Cardiac muscle cell (in vitro differentiated cells and primary cell): ENCODE measurements around the gene DCD. TPM values are rescaled to one million over a fixed set of nuclear protein-coding genes. Genes with fewer than 3 reads are reported as not detected.
"Not testable (repeated sequence)": the region's sequence is repeated elsewhere in the genome, so short reads cannot be mapped to it uniquely, and the experiment has no call there.

ENCODE experiments used
- DNase-seq, 2 donors: peaks; one replicate each; pipeline versions ENCODE4 v3.0.0 to v3.0.0-alpha.2; 2010 to 2017; ENCODE audit warnings: low read depth in 1 of 2, low spot score in 1 of 2
- H3K27ac ChIP-seq: fragments of 200-600 bp; sonication (generic); 2 replicates; pipeline ENCODE4 v1.5.1; 2016
- H3K27me3 ChIP-seq: fragments of 200-600 bp; sonication (generic); 2 replicates; pipeline ENCODE4 v1.6.0; 2016; ENCODE audit warnings: control low read depth
- H3K36me3 ChIP-seq: fragments of 200-600 bp; sonication (generic); 2 replicates; pipeline ENCODE4 v1.5.1; 2016; ENCODE audit warnings: control low read depth
- H3K4me1 ChIP-seq: fragments of 200-600 bp; sonication (generic); 2 replicates; pipeline ENCODE4 v1.8.1; 2017; ENCODE audit warnings: low read depth, mild to moderate bottlenecking, mixed run types
- H3K4me3 ChIP-seq: fragments of 200-600 bp; sonication (generic); 2 replicates; pipeline ENCODE4 v1.5.1; 2016; ENCODE audit warnings: mild to moderate bottlenecking
- H3K9me3 ChIP-seq: fragments of 200-600 bp; sonication (generic); 2 replicates; pipeline ENCODE4 v1.5.1; 2017; ENCODE audit warnings: low read depth, mild to moderate bottlenecking, control low read depth
- polyA plus RNA-seq: library from polyadenylated mRNA; unstranded; fragments of >200 nt; fragmentation: Nextera tagmentation; extraction: Ambion mirVana; gene quantifications from 2 replicates; pipeline ENCODE4 v1.2.1, GENCODE V29; 2016
- total RNA-seq: library from RNA; depleted of rRNA; stranded (reverse); fragments of >200 nt; gene quantifications from 2 replicates; pipeline ENCODE4 v1.2.3, GENCODE V29; 2016
- TF ChIP-seq, protein P1 (sequence below): IDR thresholded peaks from 2 replicates; pipeline ENCODE4 v1.5.1; 2012; ENCODE audit warnings: low read depth, mild to moderate bottlenecking, low read length

DCD gene
- total and polyA plus RNA-seq, 2 experiments from 2014 or later = 0.22 TPM; not detected in 1

DNA sequence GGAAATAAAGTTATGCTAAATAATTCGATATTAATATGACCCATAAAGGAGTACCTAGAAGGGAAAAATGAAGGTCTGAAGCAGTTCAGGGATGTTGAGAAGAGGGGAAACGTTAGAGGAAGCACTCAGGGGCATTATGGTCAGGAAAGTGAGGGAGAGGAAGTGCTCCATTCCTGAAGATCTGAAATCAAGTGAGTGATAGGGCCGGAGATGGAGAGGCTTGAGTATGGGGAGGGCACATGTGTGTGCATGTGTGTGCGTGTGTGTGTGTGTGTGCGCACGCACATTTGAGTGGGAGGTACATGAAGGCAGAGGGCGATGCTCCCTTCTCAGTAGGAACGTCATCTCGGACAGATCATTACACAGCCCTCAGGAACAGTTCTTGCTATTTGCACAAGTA lies 4.9 kb upstream of the DCD start:
- TF ChIP-seq, protein P1, sequence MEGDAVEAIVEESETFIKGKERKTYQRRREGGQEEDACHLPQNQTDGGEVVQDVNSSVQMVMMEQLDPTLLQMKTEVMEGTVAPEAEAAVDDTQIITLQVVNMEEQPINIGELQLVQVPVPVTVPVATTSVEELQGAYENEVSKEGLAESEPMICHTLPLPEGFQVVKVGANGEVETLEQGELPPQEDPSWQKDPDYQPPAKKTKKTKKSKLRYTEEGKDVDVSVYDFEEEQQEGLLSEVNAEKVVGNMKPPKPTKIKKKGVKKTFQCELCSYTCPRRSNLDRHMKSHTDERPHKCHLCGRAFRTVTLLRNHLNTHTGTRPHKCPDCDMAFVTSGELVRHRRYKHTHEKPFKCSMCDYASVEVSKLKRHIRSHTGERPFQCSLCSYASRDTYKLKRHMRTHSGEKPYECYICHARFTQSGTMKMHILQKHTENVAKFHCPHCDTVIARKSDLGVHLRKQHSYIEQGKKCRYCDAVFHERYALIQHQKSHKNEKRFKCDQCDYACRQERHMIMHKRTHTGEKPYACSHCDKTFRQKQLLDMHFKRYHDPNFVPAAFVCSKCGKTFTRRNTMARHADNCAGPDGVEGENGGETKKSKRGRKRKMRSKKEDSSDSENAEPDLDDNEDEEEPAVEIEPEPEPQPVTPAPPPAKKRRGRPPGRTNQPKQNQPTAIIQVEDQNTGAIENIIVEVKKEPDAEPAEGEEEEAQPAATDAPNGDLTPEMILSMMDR = no peak
- H3K4me3 ChIP-seq = no peak overlapping the region
- no peak for DNase-seq
- H3K4me1 ChIP-seq = peaks cover 9% of the 10 kb centered on the region
- H3K36me3 ChIP-seq = no peaks in the 10 kb centered on the region
- H3K27me3 ChIP-seq = no peaks in the 10 kb centered on the region
- no peaks in the 10 kb centered on the region for H3K9me3 ChIP-seq
- no peak overlapping the region for H3K27ac ChIP-seq

DNA sequence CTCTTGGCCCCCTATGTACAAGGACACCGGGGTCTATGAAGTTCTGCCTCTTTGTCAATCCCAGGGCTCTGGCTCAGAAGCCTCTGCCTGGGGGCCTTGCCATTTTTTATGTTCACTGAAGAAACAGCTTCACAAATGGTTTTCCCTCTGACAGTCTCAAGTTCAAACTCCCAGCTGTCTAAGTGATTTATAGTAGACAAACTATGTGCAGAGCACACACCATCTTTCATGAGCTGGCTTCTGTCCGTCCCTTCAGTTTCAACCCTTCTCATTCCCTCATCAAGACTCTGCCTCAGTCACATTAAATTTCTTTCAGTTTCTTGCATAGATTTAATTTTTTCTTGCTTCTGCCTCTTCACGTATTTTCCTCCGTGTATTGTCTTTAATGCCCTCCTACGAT lies 2.7 kb upstream of the DCD start:
- TF ChIP-seq, protein P1 = no peak
- Histone ChIP-seq H3K36me3 (no peaks in the 10 kb centered on the region), H3K4me3 (no peak overlapping the region), H3K27me3 (no peaks in the 10 kb centered on the region), H3K9me3 (no peaks in the 10 kb centered on the region), H3K27ac (no peak overlapping the region), H3K4me1 (peaks cover 9% of the 10 kb centered on the region)
- no peak for DNase-seq

DNA sequence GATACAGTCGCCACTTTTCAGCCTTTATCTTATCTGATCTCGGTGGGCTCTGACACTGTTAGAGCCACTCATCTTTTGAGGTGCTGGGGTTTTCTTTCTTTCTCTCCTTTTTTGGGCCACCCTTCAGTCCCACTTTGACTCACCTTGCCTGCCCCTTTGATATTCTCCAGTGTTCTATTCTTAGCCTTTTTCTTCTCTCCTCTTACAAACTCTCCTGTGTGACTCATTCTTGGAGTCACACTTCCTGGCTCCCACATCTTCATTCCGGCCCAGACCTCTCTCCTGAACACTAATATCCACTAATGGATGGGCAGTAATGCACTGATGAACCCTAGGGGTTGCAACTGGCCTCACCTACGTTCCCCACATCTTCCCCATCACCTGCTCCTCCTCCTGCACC lies 2.2 kb upstream of the DCD start:
- Histone ChIP-seq H3K4me3 (no peak overlapping the region), H3K9me3 (no peaks in the 10 kb centered on the region), H3K4me1 (peaks cover 9% of the 10 kb centered on the region), H3K27me3 (no peaks in the 10 kb centered on the region), H3K36me3 (no peaks in the 10 kb centered on the region), H3K27ac (no peak overlapping the region)
- TF ChIP-seq, protein P1 = no peak
- DNase-seq = no peak

DNA sequence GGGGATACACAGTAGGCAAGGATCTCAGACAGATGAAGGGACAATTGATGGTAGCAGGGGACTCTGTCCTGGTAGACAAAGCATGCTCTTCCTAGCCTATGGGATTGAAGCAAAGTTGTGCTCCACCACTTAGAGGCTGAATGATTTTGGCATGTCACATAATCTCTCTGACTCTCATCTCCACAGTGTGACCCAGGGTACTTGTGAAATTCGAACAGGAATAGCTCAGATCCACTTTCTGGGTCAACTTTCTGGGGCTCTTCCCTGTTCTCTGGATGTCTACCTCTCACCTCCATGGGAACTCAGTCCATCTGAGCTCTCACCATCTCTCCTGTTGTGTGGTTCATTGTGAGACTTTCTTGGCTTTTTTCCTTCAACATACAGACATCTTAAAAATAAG lies 1.7 kb upstream of the DCD start:
- Histone ChIP-seq H3K9me3 (no peaks in the 10 kb centered on the region), H3K27ac (no peak overlapping the region), H3K4me1 (peaks cover 9% of the 10 kb centered on the region), H3K27me3 (no peaks in the 10 kb centered on the region), H3K36me3 (no peaks in the 10 kb centered on the region), H3K4me3 (no peak overlapping the region)
- TF ChIP-seq, protein P1 = no peak
- DNase-seq = no peak

DNA sequence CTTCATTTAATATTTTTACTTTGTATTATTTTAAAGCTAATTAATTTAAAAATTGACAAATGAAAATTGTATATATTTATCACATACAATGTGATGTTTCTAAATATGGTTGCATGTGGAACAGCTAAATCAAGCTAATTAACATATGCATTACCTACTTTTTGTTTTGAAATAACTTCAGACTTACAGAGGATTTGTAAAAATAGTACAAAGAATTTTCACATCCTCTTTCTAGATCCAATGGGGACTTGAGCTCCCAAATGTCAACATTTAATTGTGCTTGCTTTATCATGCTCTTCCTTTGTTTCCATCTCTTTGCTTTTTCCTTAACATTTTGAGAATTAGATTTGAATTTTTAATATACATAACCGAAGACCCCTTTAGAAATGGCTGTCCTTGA lies 6.6 kb downstream of the DCD start:
- peaks cover 7% of the 10 kb centered on the region for H3K4me1 ChIP-seq
- H3K4me3 ChIP-seq = no peak overlapping the region
- DNase-seq = no peak
- TF ChIP-seq, protein P1 = no peak
- no peak overlapping the region for H3K27ac ChIP-seq
- no peaks in the 10 kb centered on the region for H3K9me3 ChIP-seq
- H3K27me3 ChIP-seq = no peaks in the 10 kb centered on the region
- no peaks in the 10 kb centered on the region for H3K36me3 ChIP-seq

DNA sequence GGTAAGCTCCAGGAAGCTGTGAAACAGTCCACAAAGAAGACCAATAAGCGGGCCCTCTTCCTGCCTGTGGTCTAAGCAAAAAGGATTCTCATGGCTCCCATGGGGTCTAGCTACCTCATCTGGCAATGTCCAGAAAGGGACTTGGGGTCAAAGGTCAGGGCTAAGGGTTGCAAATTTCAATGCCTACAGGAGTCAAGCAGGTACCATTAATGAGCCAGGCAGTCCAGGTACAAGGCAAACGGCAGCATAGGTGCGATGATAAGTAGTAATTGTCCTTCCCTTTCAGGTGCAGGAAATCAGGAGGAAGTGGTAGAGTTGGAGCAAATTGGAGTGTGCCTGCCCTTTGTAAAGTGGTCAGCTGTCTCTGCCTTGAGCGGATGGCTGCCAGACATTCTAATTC lies 7.1 kb downstream of the DCD start:
- Histone ChIP-seq H3K4me3 (no peak overlapping the region), H3K36me3 (no peaks in the 10 kb centered on the region), H3K9me3 (no peaks in the 10 kb centered on the region), H3K27me3 (no peaks in the 10 kb centered on the region), H3K4me1 (peaks cover 7% of the 10 kb centered on the region), H3K27ac (no peak overlapping the region)
- TF ChIP-seq, protein P1 = no peak
- no peak for DNase-seq

DNA sequence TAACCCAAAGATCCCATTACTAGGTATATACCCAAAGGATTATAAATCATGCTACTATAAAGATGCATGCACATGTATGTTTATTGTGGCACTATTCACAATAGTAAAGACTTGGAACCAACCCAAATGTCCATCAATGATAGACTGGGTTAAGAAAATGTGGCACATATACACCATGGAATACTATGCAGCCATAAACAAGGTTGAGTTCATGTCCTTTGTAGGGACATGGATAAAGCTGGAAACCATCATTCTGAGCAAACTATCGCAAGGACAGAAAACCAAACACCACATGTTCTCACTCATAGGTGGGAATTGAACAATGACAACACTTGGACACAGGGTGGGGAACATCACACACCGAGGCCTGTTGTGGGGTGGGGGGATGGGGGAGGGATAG lies 9.1 kb downstream of the DCD start:
- not testable (repeated sequence) for H3K36me3 ChIP-seq, DNase-seq, H3K9me3 ChIP-seq, H3K27ac ChIP-seq, H3K4me1 ChIP-seq, H3K4me3 ChIP-seq, H3K27me3 ChIP-seq
